Limb (tissue), 2 donors: ENCODE data around the gene CIT.
"Not testable (repeated sequence)": the region's sequence is repeated elsewhere in the genome, so short reads cannot be mapped to it uniquely, and the experiment has no call there.

Experiments
- DNase-seq, 2 donors: peaks; one replicate each; pipeline ENCODE4 v3.0.0-alpha.2; 2016; ENCODE audit errors: extremely low spot score in 2 of 2

Gene CIT

DNA sequence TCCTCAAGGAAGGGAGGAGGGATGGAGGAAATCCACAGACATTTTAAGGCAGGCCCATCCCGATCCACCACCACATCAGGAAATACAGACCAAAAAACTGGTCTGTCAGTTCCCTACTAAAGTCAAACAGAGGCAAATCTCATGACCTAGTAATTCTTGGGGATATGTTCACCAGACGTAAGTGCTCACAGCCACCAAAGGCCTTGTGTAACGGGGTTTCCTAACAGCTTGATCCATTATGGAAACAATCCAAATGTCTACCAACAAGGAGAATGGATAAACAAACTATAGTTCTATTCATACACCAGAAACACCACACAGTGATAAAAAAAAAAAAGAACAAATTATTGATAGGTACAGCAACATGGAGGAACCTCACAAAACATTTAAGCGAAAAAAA, 136.3 kb downstream of the CIT start:
- no peak for DNase-seq

DNA sequence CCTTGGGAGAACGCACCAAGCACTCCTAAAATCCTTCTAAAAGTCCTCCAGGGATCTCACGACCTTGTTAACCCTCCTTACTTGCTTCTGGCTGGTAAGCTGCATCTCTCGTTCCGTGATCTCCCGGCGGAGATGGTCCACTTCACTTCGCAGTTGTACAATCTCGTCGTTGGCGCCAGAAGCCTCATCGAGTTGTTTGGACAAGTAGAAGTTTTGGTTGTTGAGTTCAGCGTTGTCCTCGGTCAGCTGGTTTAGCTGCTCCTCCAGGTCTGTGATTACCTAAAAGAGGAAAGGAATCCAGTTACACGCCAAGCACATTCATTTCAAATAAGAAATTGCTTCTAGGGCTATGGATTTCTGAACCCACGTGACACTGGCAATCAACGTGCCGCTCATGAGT, 142.0 kb downstream of the CIT start:
- no peak for DNase-seq

DNA sequence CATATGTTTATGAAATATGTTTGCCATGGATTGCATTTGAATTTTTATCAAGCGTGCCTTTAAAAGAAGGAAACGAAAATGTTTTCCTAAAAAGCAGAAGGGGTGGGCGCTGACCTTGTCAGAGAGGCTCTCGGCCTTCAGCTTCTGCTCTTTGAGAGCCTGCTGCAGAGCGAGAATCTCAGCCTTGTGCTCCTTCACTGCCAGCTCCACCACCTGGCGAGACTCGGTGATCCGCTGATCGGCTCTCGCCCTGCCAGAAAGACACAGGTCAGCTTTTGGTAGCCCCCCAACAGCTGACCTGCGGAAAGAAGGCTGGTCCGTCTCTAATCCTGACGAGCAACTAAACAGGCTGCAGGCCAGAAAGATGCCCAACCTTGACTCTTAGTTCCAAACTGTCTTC, 146.7 kb downstream of the CIT start:
- no peak for DNase-seq

DNA sequence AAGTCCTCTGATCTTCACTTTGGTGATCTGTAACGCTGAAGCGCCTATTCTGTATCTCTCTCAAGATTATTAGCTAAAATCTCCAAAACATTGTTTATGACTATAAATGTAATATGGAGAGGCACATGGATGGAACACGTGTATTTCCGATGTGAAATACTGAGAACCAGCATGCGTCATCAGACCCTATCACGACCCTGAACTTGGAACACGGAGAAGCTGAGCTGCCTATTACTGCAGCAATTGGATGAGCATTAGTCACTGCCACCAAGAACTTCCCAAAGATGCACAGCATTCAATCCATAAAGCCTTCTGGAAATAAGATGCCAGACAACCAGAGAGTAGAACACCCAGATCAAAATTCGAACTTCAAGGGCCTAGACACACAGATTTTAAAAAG, 147.2 kb downstream of the CIT start:
- no peak for DNase-seq

DNA sequence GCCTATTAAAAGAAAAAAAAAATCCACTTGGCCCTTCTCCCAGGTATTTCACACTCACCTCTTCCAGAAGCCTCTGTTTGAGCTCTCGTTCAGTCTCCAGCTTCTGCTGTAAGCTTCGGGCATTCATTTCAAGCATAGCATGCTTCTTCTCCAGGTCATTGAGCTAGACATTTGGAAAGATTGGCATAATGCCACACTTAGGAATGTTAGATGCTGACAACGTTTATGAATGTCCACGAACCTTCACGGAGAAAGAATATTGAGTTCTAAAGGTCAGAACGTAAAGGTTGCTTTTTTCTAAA, 148.7 kb downstream of the CIT start:
- no peak for DNase-seq

DNA sequence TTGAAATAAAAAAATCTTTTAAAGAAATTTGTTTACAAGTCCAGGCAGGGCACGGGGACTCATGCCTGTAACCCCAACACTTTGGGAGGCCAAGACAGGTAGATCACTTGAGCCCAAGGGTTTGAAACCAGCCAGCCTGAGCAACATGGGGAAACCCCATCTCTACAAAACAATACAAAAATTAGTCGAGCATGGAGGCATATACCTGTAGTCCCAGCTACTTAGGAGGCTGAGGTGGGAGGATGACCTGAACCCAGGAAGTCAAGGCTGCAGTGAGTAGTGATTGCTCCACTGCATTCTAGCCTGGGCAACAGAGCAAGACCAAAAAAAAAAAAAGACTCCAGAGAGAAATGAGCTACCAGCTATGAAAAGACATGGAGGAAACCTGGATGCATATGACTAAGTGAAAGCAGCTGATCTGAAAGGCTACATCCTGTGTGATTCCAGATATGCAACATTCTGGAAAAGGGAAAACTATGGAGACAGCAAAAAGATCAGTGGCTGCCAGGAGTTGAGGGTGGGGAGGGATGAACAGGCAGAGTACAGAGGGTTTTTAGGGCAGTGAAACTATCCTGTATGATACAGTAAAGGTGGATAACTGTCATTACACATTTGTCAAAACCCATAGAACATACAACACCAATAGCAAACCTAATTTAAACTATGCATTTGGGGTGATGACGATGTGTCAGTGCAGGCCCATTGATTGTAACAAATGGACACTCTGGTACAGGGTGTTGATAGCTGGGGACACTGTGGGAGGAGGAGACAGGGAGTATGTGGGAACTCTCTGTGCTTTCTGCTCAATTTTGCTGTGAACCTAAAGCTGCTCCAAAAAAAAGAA, 149.3 kb downstream of the CIT start:
- DNase-seq: no peak

DNA sequence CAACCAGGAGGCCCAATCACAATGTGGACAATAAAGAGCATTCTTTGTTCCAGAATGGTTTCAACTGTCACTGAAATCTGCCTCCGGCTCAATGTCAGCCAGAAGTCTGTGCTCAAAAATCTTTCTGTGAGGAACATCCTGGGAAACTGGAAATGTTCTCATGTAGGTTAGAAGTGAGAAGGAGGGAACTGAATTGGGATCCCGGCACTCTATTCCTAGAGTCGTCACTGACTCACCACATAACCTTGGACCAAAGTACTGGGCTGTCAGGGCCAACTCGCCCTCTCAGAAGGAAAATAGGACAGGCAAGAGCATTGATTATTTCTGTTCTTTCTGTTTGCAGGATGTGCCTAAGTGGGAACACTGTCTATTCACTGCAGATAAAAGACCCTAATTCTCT, 151.6 kb downstream of the CIT start:
- no peak for DNase-seq

DNA sequence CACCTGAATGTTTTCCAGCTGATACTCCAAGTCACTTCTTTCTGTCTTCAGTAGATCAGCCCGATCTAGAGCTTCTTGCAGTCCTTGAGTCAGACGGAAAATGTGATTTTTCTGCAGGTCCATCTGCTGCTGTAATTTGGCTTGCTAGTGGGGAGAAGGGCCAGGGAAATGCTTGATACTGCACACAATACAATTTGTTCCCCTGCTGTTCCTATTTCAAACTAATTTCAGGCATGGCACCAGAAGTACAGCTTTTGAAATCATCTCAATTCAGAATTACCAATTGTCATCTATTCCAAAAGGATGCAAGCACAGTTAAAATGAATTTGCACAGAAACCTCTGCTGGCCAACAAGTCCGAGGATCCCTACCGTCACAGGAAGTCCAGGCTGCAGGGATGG, 155.8 kb downstream of the CIT start:
- no peak for DNase-seq

DNA sequence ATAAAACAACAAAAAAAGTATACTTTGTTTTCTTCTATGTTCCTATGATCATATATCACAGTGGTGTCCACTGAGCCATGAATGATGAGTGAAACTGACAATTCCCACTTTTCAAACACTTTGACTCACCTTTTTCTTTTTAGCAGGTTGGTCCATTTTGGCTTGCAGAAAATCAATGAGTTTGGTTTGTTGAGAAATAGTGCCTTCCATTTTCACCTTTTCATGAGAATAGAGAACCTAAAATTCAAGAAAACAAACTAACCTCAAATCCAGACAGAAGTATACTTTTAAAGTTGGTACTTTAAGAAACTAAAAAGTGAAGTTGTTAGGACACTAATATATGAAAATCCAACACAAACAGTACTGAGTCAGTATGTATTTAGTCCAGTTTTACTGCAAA, 156.8 kb downstream of the CIT start:
- no peak for DNase-seq

DNA sequence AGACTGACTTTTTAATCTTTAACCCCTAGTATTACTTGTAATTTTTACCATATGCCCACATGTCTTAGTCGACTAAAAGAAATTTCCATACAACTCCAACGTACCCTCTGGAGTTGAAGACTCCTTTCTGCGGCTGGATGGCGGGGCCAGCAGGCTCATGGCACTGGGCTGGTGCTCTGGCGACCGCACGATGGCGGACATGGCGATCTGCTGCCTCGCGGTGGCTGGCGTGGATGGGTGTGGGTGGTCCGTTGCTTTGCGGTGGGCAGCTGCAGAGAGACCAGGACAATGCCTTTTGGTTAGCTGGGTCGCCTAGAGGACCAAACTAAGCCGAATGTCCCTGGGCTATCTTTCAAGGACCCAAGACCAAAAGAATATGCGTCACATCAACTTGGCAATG, 159.0 kb downstream of the CIT start:
- DNase-seq: no peak

DNA sequence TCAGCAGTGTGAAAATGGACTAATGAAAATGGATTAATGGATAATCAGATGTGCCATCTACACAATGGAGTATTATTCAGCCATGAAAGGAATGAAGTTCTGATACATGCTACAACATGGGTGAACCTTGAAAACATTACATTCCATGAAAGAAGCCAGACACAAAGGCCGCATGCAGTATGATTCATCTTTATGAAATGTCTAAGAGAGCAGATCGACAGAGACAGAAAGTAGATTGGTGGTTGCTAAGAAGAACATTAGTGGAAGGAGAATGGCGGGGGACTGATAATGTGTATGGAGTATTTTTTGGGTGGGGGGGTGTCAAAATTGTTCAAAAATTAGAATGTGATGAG, 161.9 kb downstream of the CIT start:
- no peak for DNase-seq

DNA sequence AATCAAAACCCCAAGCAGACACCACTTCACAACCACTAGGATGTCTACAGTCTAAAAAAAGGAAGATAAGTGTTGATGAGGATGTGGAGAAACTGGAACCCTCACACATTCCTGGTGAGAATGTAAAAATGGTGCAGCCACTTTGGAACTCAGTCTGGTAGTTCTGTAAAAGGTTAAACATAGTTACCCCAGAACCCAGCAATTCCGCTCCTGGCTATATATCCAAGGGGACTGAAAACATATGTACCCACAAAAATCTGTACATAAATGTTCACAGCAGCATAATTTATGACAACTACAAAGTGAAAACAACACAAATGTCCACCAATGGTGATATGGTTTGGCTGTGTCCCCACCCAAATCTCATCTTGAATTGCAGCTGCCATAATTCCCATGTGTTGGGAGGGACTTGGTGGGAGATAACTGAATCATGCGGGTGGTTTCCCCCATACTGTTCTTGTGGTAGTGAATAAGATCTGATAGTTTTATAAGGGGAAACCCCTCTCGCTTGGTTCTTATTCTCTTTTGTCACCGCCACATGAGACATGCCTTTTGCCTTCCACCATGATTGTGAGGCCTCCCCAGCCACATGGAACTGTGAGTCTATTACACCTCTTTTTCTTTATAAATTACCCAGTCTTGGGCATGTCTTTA, 162.4 kb downstream of the CIT start:
- DNase-seq: no peak

DNA sequence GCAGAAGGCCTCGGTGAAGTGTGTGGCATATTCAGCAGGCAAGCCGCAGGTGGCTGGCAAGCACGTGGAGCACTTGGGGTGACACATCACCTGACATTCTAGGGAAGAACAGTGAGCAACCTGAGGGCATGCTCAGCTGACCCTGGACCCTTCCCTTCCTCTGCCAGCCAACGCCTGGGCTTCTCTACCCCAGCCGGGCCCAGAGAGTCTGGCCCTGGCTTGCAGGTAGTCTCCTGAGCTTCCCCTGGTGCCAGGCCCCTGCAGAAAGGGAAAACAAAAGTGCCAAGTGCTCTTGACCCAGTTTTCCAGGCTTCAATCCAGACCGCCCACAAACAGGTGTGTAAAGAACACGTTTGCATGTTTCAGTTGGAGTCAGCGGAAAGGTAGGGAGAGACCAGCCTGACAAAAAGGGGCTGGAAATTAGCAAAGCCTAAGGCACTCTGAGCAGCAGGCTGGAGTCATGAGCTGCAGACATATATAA, 163.5 kb downstream of the CIT start:
- no peak for DNase-seq

DNA sequence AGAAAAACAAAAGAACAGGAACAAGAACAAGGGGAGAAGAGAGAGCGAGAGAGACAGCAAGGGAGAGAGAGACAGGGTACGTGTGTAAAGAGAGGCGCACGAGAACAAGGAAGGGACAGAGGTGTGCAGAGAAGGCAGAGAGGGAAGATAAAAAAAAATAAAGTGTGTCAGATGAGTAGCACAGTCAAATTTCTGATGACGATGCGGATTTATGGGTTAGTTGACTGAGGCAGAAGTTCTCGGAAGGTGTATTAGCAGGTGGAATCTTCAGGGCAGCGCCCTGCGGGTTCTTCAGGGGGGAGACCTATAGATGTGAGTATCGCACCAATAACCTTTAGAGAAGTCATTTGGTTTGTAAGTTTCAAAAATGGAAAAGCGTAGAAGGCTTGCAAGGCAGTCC, 164.4 kb downstream of the CIT start:
- no peak for DNase-seq

DNA sequence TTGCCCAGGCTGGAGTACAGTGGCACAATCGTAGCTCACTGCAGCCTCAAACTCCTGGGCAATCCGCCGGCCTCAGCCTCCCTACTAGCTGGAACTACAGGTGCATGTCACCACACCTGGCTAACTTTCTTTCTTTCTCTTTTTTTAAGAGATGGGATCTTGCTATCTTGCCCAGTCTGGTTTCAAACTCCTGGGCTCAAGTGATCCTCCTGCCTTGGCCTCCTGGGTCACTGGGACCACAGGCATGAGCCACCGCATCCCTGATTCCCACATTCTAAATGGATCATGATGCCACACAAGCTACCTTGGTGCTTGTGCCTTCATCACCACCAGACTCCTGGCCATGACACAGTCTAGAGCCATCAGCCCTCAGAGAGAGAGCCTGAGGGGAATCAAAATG, 165.4 kb downstream of the CIT start:
- no peak for DNase-seq

DNA sequence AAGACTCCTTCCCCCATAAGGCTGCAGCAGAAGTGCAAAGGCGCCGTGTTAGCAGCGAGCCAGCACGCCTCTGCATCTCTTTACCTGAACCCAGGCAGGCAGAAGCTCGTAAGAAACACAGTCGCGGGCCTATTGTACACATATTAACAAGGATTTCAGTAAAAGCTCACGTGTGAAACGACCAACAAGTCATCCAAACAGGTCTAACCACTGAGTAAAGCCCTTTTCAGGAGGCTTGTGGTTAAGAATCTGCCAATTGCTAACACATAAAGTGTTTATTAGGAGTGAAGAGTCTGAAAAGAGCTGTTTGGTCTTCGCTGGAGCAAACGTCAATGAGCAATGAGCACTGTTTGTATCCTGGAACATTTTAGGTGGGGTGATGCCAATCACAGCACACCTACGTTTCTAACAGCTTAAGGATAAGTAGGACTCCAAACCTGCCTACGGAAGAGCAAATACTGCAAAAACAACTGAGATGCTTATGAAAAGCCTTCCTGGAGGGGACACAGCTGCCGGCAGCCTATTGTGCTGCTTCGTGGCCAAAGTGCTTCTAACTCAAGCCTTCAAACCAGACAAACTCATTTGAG, 166.1 kb downstream of the CIT start:
- no peak for DNase-seq

DNA sequence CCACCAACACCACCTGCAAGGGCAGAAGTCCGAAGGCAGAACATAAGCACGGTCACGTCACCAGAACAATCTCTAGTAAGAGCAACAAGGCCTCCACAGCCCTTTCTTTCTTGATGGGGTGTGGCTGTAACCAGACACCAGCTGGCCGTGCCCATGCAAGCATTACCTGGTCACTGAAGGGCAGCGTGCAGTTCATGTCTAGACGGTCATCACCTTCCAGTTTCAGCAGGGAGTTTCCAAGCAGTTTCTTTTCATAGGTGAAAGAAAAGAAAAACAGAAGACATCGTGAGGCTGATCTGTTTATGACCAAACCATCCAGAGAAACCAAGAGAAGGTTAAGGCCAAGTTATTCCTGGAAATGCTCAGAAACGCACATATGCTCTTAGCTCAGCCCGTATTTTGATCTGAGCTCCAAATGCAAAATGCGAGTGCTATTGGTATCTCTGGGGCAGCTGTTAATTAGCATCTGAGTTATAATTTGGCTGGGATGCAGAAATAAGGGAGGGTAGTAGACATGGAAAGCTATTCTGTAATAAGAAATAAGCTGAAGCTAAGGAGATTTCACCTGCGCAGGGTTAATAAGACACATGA, 166.7 kb downstream of the CIT start:
- no peak for DNase-seq

DNA sequence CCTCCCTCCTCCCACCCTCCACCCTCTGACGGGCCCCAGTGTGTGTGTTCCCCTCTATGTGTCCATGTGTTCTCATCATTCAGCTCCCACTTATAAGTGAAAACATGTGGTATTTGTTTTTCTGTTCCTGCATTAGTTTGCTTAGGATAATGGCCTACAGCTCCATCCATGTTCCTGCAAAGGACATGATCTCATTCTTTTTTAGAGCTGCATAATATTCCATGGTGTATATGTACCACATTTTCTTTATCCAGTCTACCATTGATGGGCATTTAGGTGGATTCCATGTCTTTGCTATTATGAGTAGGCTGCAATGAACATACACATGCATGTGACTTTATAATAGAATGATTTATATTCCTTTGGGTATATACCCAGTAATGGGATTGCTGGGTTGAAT, 170.7 kb downstream of the CIT start:
- not testable (repeated sequence) for DNase-seq

DNA sequence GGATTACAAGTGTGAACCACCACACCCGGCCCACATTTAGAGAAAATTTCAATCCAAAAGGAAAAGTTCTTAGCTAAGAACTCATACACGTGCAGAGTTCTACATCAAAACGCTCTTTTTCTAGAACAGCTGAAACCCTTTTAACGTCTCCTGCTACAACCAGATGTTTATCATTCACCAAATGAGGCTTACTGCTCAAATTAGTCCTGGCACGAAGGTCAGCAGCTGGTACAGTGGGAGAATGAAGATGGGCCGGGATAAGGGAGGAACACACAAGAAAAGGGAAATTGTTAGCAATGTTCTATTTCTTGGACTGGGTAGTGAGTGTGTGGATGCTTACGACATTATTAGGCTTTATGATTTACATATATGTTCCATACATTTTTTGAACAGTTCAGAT, 171.9 kb downstream of the CIT start:
- no peak for DNase-seq

DNA sequence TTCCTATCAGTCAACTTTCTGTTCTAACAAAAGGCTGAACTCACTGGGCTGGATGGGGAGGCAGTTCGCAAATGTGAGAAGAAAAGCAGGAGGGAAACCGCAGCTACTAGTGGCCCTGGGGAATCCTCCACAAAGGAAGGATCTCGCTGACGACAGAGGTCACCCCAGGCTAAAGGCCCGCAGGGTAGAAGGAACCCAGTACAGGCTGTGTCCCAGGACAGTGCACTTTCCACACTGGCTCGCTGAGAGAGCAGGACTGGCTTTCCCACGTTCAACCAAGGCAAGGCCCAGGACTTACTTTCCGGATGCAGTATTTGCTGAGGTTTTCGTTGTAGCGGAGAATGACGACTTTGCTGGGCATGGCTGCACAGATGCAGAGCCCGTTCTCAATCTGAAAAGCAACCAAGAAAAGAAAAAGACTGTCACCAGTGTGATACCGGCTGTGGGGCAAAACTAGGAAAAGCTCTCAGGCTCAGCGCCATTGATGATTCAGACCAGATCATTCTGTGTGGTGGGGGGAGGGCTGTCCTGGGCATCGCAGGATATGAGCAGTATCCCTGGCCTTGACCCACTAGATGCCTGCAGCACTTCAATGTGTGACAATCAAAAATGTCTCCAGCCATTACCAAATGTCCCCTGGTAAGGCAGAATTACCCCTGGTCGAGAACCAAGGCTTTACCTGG, 172.9 kb downstream of the CIT start:
- DNase-seq: no peak

DNA sequence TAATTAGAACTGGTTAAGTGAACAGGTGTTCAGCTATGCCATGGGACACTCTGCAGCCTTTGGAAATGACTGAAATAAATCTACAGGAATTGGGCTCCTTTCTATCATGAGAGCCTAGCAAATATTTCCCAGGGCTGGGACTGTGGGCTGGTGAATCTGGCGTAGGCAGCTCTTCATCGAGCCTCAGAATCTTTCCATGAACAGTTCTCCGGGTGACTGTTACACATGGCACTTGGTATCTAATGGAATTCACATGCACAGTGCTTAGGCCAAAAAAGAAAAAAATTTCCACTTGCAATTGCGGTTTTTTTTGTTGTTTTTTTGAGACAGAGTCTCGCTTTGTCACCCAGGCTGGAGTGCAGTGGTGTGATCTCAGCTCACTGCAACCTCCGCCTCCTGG, 177.0 kb downstream of the CIT start:
- DNase-seq: no peak

DNA sequence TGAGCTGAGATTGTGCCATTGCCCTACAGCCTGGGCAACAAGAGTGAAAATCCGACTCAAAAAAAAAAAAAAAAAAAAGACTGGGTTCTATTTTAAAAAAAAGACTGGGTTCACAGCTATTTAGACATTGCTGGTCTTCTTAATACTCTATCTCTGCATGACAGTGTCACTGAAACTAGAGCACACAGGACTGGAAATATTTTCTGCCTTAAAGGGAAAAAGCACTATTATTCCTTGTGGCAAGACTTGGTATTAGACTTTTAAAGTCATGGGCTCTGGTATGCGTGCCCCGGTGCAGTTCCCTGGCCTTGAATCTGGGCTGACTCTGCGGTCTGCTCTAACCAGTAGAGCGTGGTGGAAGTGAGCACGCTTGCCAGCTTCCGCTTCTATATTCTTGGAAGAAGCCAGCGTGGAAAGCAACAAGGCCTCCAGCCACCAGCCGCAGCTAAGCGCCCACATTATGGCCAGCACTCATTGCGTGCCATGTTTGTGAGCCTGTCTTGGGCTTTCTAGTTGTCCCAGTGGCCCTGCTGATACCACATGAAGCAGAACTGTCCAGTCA, 177.8 kb downstream of the CIT start:
- no peak for DNase-seq
